Smooth muscle cell (in vitro differentiated cells): Measurements from ENCODE around the gene UTP25. TPM values are rescaled to one million over a fixed set of nuclear protein-coding genes. Genes with fewer than 3 reads are reported as not detected.
A peak's percentile ranks its signal among the peaks of the same experiment; 100 is the strongest.

Experiments used
- DNase-seq: peaks from one replicate; lab custom pipeline; 2025; ENCODE audit not compliant: unreplicated experiment; lab: John Stamatoyannopoulos, UW
- H2AFZ ChIP-seq: fragments of 200-600 bp; sonication (generic); 2 replicates; pipeline ENCODE4 v1.6.0; 2016; ENCODE audit warnings: antibody characterized with exemption, low read depth, mild to moderate bottlenecking
- H3F3A ChIP-seq: fragments of 200-600 bp; sonication (generic); 2 replicates; pipeline ENCODE4 v1.6.0; 2017; ENCODE audit warnings: antibody characterized with exemption, low read depth
- H3K27ac ChIP-seq: fragments of 200-600 bp; sonication (generic); 2 replicates; pipeline ENCODE4 v1.5.1; 2016; ENCODE audit warnings: low read depth, mild to moderate bottlenecking
- H3K27me3 ChIP-seq: fragments of 200-600 bp; sonication (generic); 2 replicates; pipeline ENCODE4 v1.6.1; 2016; ENCODE audit warnings: low read depth, mild to moderate bottlenecking
- H3K36me3 ChIP-seq: fragments of 200-600 bp; sonication (generic); 2 replicates; pipeline ENCODE4 v1.5.1; 2016; ENCODE audit warnings: low read depth
- H3K4me1 ChIP-seq: fragments of 200-600 bp; sonication (generic); 2 replicates; pipeline ENCODE4 v1.5.1; 2016; ENCODE audit warnings: low read depth
- H3K4me2 ChIP-seq: fragments of 200-600 bp; sonication (generic); 2 replicates; pipeline ENCODE4 v1.6.0; 2016; ENCODE audit warnings: mild to moderate bottlenecking
- H3K4me3 ChIP-seq: fragments of 200-600 bp; sonication (generic); 2 replicates; pipeline ENCODE4 v1.5.1; 2016; ENCODE audit warnings: mild to moderate bottlenecking
- H3K79me2 ChIP-seq: fragments of 200-600 bp; sonication (generic); 2 replicates; pipeline ENCODE4 v1.6.0; 2016; ENCODE audit warnings: low read depth, mild to moderate bottlenecking
- H3K9ac ChIP-seq: fragments of 200-600 bp; sonication (generic); 2 replicates; pipeline ENCODE4 v1.6.0; 2016; ENCODE audit warnings: low read depth
- H3K9me3 ChIP-seq: fragments of 200-600 bp; sonication (generic); replicated peaks from 2 replicates; pipeline ENCODE4 v1.5.1; 2016; ENCODE audit warnings: low read depth
- H4K20me1 ChIP-seq: fragments of 200-600 bp; sonication (generic); 2 replicates; pipeline ENCODE4 v1.6.0; 2016; ENCODE audit warnings: low read depth
- WGBS: methylation state at CpG from one replicate; pipeline ENCODE4 v1.1.7; 2016; ENCODE audit warnings: low lambda C conversion rate; 5-methylcytosine and 5-hydroxymethylcytosine counted together
- polyA plus RNA-seq: library from polyadenylated mRNA; unstranded; fragments of >200 nt; fragmentation: Nextera tagmentation; extraction: Ambion mirVana; gene quantifications from 2 replicates; pipeline ENCODE4 v1.2.1, GENCODE V29; 2016
- total RNA-seq: library from RNA; depleted of rRNA; stranded (reverse); fragments of >200 nt; gene quantifications from 2 replicates; pipeline ENCODE4 v1.2.3, GENCODE V29; 2014
- TF ChIP-seq, protein P1 (sequence below): fragments of 200-600 bp; sonication (generic); IDR thresholded peaks from 2 replicates; pipeline ENCODE4 v1.5.1; 2017; ENCODE audit warnings: borderline replicate concordance, mild to moderate bottlenecking, antibody characterized with exemption; ENCODE audit not compliant: insufficient read depth, poor library complexity, severe bottlenecking

Gene UTP25
- total and polyA plus RNA-seq, 2 experiments from 2014 or later: 2.9 to 6.2 TPM

- H3K4me1 ChIP-seq: no peaks in the 10 kb centered on the region
- no peaks in the 10 kb centered on the region for H3F3A ChIP-seq
- peak overlapping the region; percentile 48 for H3K9ac ChIP-seq
- peaks cover 9% of the 10 kb centered on the region for H3K27me3 ChIP-seq
- H3K9me3 ChIP-seq: no peaks in the 10 kb centered on the region
- no peak for DNase-seq
- WGBS: 75% methylated on average over 6 of the region's 6 CpGs
- H2AFZ ChIP-seq: no peak overlapping the region
- H3K79me2 ChIP-seq: no peaks in the 10 kb centered on the region
- H3K4me2 ChIP-seq: peak overlapping the region; percentile 57
- H3K36me3 ChIP-seq: no peaks in the 10 kb centered on the region
- H3K4me3 ChIP-seq: no peak overlapping the region
- TF ChIP-seq, protein P1, sequence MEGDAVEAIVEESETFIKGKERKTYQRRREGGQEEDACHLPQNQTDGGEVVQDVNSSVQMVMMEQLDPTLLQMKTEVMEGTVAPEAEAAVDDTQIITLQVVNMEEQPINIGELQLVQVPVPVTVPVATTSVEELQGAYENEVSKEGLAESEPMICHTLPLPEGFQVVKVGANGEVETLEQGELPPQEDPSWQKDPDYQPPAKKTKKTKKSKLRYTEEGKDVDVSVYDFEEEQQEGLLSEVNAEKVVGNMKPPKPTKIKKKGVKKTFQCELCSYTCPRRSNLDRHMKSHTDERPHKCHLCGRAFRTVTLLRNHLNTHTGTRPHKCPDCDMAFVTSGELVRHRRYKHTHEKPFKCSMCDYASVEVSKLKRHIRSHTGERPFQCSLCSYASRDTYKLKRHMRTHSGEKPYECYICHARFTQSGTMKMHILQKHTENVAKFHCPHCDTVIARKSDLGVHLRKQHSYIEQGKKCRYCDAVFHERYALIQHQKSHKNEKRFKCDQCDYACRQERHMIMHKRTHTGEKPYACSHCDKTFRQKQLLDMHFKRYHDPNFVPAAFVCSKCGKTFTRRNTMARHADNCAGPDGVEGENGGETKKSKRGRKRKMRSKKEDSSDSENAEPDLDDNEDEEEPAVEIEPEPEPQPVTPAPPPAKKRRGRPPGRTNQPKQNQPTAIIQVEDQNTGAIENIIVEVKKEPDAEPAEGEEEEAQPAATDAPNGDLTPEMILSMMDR: no peak
- H3K27ac ChIP-seq: peak overlapping the region; percentile 89
- H4K20me1 ChIP-seq: no peaks in the 10 kb centered on the region
Observed at GRCh38 chr1:209815931-209816341, 11.8 kb upstream of the UTP25 start.

DNA sequence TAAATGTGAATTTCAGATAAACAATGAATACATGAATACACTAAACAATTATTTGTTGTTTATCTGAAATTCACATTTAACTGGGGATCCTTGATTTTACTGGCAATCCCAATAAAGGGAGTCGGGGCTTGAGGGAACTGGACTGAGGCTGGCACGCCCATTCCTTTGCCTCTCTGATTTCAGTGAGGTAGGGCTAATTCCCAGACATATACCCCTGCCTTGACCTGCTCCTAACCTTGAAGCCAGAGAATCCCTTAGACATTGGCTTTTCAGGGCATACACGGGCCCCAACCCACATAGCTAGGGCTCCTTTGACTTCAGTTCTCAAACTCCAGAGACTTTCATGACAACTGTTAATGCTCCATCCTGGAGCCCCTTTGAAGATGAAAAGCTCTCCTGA, 10.8 kb upstream of the UTP25 start:
- no peak overlapping the region for H3K4me2 ChIP-seq
- H3K27ac ChIP-seq: peak overlapping the region; percentile 89
- no peaks in the 10 kb centered on the region for H3K4me1 ChIP-seq
- TF ChIP-seq, protein P1: no peak
- 62% methylated on average over 3 of the region's 3 CpGs for WGBS
- no peak overlapping the region for H2AFZ ChIP-seq
- H3K9ac ChIP-seq: no peak overlapping the region
- H3K27me3 ChIP-seq: peaks cover 9% of the 10 kb centered on the region
- no peaks in the 10 kb centered on the region for H4K20me1 ChIP-seq
- H3K9me3 ChIP-seq: no peaks in the 10 kb centered on the region
- H3K79me2 ChIP-seq: no peaks in the 10 kb centered on the region
- no peaks in the 10 kb centered on the region for H3F3A ChIP-seq
- no peaks in the 10 kb centered on the region for H3K36me3 ChIP-seq
- DNase-seq: no peak
- no peak overlapping the region for H3K4me3 ChIP-seq

DNA sequence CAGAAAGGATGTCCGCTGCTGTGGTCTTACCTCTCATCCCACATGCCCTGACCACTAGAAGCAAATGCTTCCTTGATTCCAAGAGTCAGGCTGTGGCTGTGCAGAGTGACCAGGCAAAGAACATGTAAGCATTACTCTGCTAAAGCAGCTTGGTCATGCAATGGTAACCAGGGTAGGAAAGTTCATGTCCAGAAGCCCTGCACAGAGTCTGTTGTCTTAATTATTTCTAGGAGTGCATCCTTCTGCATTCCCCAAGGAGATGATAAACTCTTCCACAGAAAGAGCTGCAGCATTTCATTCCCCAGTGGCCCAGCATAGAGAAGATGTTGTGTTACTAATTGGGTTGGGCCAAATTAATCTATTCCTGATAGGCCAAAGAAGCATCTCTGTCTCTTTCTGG, 10.1 kb upstream of the UTP25 start:
- Histone ChIP-seq H3K4me1 (no peaks in the 10 kb centered on the region), H3K27ac (no peak overlapping the region)

DNA sequence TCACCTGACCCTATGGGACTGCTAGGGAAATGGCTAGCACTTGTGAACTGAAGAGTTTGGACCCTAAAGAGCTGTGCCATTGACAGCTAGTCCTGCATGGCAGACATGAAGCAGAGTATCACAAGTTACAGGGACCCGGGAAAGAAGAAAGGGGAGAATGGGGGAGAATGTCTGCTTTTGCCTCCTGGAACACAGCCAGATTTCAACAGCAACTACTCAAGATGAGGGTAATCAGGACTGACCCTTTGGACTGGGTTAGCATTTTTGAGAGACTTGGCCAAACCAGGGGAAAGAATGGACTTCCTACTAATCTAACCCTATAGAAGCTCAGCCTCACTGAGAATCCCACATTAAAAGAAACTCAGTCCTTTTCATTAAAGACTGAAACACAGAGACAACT, 8.7 kb upstream of the UTP25 start:
- Histone ChIP-seq H3K79me2 (no peaks in the 10 kb centered on the region), H2AFZ (no peak overlapping the region), H3K4me2 (no peak overlapping the region), H4K20me1 (no peaks in the 10 kb centered on the region), H3K9ac (no peak overlapping the region), H3K27me3 (peaks cover 9% of the 10 kb centered on the region), H3F3A (no peaks in the 10 kb centered on the region), H3K27ac (no peak overlapping the region), H3K36me3 (no peaks in the 10 kb centered on the region), H3K4me3 (no peak overlapping the region), H3K4me1 (no peaks in the 10 kb centered on the region), H3K9me3 (no peaks in the 10 kb centered on the region)
- TF ChIP-seq, protein P1: no peak
- WGBS: 0% methylated on average over 1 of the region's 1 CpG
- DNase-seq: no peak

More for the DNA sequence above, 10.1 kb upstream of the UTP25 start:
- Histone ChIP-seq H3K4me3 (no peak overlapping the region), H3K27me3 (peaks cover 9% of the 10 kb centered on the region), H4K20me1 (no peaks in the 10 kb centered on the region), H3K9me3 (no peaks in the 10 kb centered on the region), H3K4me2 (no peak overlapping the region), H3K79me2 (no peaks in the 10 kb centered on the region), H3K9ac (no peak overlapping the region), H3K36me3 (no peaks in the 10 kb centered on the region), H3F3A (no peaks in the 10 kb centered on the region), H2AFZ (no peak overlapping the region)
- TF ChIP-seq, protein P1: no peak
- 96% methylated on average over 1 of the region's 1 CpG for WGBS
- DNase-seq: no peak
